GM12801 (cell line): Measurements from ENCODE around the gene TMEM273.

Experiments used
- CTCF ChIP-seq: IDR thresholded peaks from one replicate; pipeline ENCODE4 v1.5.1; 2011; ENCODE audit warnings: control low read depth; ENCODE audit not compliant: insufficient read length; ENCODE audit errors: extremely low read depth

The TMEM273 gene

GRCh38 chr10:49226594-49226993 is 38.4 kb upstream of the TMEM273 start:
- no peak for TF ChIP-seq CTCF

GRCh38 chr10:49225218-49225876 is 37.2 kb upstream of the TMEM273 start:
- no peak for TF ChIP-seq CTCF

DNA sequence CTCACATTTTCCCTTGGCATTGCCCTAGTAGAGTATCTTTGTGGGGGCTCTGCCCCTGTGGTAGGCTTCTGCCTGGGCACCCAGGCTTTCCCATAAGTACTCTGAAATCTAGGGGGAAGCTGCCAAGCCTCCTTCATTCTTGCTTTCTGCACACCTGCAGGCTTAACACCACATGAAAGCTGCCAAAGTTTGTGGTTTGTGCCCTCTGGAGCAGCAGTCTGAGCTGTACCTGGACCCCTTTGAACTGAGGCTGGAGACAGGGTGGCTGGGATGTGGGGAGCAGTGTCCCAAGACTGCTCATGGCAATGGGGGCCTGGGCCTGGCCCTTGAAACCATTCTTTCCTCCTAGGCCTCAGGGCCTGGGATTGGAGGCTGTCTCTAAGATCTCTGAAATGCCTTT is 35.0 kb upstream of the TMEM273 start:
- TF ChIP-seq CTCF, result no peak

DNA sequence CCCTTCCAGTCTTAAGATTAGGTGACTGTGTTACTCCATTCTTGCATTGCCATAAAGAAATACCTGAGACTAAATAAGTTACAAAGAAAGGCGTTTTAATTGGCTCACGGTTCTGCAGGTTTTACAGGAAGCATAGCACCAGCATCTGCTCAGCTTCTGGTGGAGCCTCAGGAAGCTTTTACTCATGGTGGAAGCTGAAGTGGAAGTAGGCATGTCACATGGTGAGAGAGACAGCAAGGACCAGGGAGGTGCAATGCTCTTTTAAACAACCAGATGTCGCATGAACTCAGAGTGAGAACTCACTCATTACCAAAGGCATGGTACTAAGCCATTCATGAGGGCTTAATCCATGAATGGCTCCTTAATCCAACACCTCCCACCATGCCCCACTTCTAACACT is 34.0 kb upstream of the TMEM273 start:
- TF ChIP-seq CTCF, result no peak

DNA sequence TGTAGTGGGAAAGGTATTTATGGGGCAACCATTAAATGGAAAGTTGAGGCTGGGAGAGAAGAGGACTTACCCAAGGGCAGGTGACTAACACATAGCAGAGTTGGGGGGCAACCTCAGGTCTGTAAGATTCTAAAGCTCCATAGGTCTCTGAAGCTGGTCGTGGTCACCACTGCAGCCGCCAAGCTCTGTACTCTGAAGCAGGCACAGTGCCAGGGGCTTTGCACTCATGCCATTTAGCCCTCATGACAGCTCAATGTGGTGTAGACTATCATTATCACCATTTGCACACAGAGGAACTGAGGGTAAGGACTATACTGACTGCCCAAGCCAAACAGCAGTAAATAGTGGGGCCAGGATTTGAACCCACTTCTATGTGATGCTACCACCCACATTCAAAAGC is 32.5 kb upstream of the TMEM273 start:
- TF ChIP-seq CTCF, result no peak

GRCh38 chr10:49220031-49220430 is 31.8 kb upstream of the TMEM273 start:
- no peak for TF ChIP-seq CTCF

DNA sequence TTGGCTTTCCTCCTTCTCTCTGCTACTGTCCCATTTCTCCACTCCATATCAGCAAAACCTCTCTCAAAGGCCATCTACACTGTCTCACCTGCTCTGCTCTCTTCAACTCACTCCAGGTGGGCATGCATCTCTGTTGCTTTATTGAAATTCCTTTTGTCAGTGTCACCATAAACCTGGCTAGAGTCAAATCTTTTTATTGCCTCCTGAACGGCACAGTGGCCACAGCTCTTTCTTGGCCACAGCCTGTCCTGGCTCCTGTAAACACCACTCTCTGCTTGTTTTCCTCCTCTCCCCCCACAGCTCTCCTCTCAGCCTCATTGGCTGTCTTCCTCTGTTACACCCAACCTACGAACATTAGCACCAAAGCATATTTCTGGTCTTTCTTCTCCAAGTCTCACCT is 31.1 kb upstream of the TMEM273 start:
- TF ChIP-seq CTCF, result no peak
